ENCODE measurements around the gene SLC9A1.

GRCh38 chr1:27176323-27176722, 21.4 kb upstream of the SLC9A1 start:
- TF ChIP-seq POLR2AphosphoS5 (IDR thresholded peaks at IDR 0.05) (no peak), POLR2A (IDR thresholded peaks at IDR 0.05) (no peak)
- TF ChIP-seq, protein P1, sequence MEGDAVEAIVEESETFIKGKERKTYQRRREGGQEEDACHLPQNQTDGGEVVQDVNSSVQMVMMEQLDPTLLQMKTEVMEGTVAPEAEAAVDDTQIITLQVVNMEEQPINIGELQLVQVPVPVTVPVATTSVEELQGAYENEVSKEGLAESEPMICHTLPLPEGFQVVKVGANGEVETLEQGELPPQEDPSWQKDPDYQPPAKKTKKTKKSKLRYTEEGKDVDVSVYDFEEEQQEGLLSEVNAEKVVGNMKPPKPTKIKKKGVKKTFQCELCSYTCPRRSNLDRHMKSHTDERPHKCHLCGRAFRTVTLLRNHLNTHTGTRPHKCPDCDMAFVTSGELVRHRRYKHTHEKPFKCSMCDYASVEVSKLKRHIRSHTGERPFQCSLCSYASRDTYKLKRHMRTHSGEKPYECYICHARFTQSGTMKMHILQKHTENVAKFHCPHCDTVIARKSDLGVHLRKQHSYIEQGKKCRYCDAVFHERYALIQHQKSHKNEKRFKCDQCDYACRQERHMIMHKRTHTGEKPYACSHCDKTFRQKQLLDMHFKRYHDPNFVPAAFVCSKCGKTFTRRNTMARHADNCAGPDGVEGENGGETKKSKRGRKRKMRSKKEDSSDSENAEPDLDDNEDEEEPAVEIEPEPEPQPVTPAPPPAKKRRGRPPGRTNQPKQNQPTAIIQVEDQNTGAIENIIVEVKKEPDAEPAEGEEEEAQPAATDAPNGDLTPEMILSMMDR (IDR thresholded peaks at IDR 0.05): no peak
